Type B pancreatic cell (in vitro differentiated cells): ENCODE results near the gene APELA. TPM values are rescaled to one million over a fixed set of nuclear protein-coding genes. Genes with fewer than 3 reads are reported as not detected.
"Not testable (repeated sequence)": the region's sequence is repeated elsewhere in the genome, so short reads cannot be mapped to it uniquely, and the experiment has no call there.

Experiments
- DNase-seq: peaks from one replicate; pipeline ENCODE4 v3.0.0; 2021; ENCODE audit warnings: mixed read lengths; ENCODE audit not compliant: unreplicated experiment; ENCODE audit errors: extremely low spot score
- H3K27ac Mint-ChIP-seq: 2 replicates; pipeline ENCODE4 v1.8.0; 2021; ENCODE audit warnings: mild to moderate bottlenecking, mixed read lengths
- H3K27me3 Mint-ChIP-seq: 2 replicates; pipeline ENCODE4 v1.8.0; 2021; ENCODE audit warnings: mixed read lengths
- H3K36me3 Mint-ChIP-seq: 2 replicates; pipeline ENCODE4 v1.8.0; 2021; ENCODE audit warnings: mixed read lengths
- H3K4me1 Mint-ChIP-seq: one replicate; pipeline ENCODE4 v1.8.0; 2021; ENCODE audit warnings: mixed read lengths; ENCODE audit not compliant: unreplicated experiment
- H3K4me3 Mint-ChIP-seq: 2 replicates; pipeline ENCODE4 v1.8.0; 2021; ENCODE audit warnings: mild to moderate bottlenecking, mixed read lengths
- H3K9me3 Mint-ChIP-seq: 2 replicates; pipeline ENCODE4 v1.8.0; 2021; ENCODE audit warnings: mixed read lengths
- total RNA-seq: library from RNA; stranded (reverse); gene quantifications from 2 replicates; pipeline ENCODE4 v1.2.1, GENCODE V29; 2021; ENCODE audit warnings: low replicate concordance
- TF ChIP-seq, protein P1 (sequence below): fragments of 200-600 bp; sonication (generic); conservative IDR thresholded peaks from 2 replicates; pipeline ENCODE4 v1.5.0; 2021; ENCODE audit warnings: antibody characterized with exemption, mild to moderate bottlenecking

APELA gene
- total RNA-seq, 1 donor from 2014 or later: 0.68 TPM

DNA sequence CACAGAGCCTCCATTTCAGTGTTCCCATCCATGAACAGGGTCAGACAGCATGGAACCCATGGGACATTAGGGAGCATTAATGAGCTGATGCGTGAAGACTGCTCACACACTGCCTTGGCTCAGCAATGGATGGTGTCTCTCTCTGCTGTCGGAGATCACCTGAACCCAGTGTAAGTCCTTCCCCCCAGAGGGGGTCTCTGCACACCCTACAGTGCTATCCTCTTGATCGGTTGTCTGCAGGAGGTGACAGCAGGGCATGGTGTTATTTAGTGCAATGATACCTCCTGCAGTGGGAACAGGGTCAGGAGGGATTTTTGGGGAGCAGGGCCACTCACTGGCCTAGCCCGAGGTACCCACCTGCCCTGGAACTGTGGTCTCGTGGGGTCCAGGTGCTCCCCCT, 25.6 kb downstream of the APELA start:
- TF ChIP-seq, protein P1, sequence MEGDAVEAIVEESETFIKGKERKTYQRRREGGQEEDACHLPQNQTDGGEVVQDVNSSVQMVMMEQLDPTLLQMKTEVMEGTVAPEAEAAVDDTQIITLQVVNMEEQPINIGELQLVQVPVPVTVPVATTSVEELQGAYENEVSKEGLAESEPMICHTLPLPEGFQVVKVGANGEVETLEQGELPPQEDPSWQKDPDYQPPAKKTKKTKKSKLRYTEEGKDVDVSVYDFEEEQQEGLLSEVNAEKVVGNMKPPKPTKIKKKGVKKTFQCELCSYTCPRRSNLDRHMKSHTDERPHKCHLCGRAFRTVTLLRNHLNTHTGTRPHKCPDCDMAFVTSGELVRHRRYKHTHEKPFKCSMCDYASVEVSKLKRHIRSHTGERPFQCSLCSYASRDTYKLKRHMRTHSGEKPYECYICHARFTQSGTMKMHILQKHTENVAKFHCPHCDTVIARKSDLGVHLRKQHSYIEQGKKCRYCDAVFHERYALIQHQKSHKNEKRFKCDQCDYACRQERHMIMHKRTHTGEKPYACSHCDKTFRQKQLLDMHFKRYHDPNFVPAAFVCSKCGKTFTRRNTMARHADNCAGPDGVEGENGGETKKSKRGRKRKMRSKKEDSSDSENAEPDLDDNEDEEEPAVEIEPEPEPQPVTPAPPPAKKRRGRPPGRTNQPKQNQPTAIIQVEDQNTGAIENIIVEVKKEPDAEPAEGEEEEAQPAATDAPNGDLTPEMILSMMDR: no peak
- H3K4me1 Mint-ChIP-seq: no peaks in the 10 kb centered on the region
- no peak for DNase-seq
- no peaks in the 10 kb centered on the region for H3K36me3 Mint-ChIP-seq
- no peaks in the 10 kb centered on the region for H3K27me3 Mint-ChIP-seq
- no peak overlapping the region for H3K4me3 Mint-ChIP-seq
- H3K27ac Mint-ChIP-seq: no peak overlapping the region
- no peaks in the 10 kb centered on the region for H3K9me3 Mint-ChIP-seq

DNA sequence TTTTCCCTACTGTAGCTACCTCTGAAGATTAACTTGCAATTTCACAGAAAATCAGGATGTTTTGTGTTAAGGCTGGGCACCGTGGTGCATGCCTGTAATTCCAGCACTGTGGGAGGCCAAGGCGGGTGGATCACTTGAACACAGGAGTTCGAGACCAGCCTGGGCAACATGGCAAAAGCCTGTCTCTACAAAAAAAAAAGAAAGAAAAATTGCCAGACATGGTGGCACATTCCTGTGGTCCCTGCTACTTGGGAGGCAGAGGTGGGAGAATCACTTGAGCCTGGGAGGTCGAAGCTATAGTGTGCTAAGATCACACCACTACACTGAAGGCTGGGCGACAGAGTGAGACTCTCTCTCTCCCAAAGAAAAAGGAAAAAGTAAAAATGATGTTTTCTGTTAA, 27.4 kb downstream of the APELA start:
- no peak for DNase-seq
- no peaks in the 10 kb centered on the region for H3K36me3 Mint-ChIP-seq
- no peaks in the 10 kb centered on the region for H3K9me3 Mint-ChIP-seq
- H3K27ac Mint-ChIP-seq: no peak overlapping the region
- H3K4me3 Mint-ChIP-seq: no peak overlapping the region
- TF ChIP-seq, protein P1: no peak
- H3K27me3 Mint-ChIP-seq: no peaks in the 10 kb centered on the region
- H3K4me1 Mint-ChIP-seq: no peaks in the 10 kb centered on the region

DNA sequence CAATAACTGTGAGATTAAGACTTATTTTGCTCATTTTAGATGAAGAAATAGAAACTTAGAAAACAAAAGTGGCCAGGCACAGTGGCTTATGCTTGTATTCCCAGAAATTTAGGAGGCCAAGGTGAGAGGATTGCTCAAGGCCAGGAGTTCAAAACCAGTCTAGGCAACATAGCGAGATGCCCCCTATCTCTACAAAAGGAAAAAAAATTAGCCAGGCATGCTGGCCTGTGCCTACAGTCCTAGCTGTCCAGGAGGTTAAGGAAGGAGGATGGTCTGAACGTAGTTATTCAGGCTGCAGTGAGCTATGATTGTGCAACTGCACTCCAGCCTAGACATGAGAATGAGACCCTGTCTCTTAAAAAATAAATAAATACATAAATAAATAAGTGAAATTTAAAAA, 28.0 kb downstream of the APELA start:
- H3K36me3 Mint-ChIP-seq: no peaks in the 10 kb centered on the region
- no peaks in the 10 kb centered on the region for H3K9me3 Mint-ChIP-seq
- no peak overlapping the region for H3K4me3 Mint-ChIP-seq
- TF ChIP-seq, protein P1: no peak
- no peak for DNase-seq
- H3K27ac Mint-ChIP-seq: no peak overlapping the region
- no peaks in the 10 kb centered on the region for H3K4me1 Mint-ChIP-seq
- no peaks in the 10 kb centered on the region for H3K27me3 Mint-ChIP-seq

DNA sequence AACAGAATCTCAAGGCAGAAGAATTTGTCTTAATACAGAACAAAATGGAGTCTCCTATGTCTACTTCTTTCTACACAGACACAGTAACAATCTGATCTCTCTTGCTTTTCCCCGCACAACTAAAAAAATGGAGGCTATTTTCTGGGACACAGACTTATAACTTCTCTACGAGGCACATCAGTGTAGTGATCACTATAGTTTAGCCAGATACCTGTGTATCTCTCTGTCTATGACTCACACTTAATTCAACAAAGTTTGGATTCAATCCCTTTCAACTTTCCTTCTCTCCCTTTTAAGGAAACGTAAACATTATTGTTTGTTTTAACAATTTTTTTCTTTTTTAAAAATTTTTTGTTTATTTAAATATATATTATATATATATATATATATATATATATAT, 29.4 kb downstream of the APELA start:
- Mint-ChIP-seq H3K27ac (no peak overlapping the region), H3K9me3 (no peaks in the 10 kb centered on the region), H3K36me3 (no peaks in the 10 kb centered on the region), H3K4me1 (no peaks in the 10 kb centered on the region), H3K27me3 (no peaks in the 10 kb centered on the region), H3K4me3 (no peak overlapping the region)
- DNase-seq: no peak
- TF ChIP-seq, protein P1: no peak

DNA sequence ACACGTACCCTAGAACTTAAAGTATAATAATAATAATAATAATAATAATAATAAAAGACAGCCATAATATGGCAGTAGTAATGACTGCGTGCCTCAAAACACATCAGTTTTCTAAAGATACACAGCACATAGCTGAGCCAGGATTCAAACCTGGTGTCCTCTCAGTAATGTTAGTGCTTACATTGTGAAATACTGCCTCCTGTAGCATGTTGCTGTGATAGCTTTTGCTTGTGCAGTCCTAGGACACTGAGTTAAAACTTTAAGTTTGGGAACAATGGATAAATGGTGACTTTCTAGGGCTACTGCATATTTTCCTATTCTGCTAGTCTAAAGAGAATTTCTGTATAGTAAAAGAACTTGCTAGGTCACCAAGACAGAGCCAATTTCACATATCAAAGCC, 36.5 kb downstream of the APELA start:
- DNase-seq, H3K9me3 Mint-ChIP-seq, H3K4me3 Mint-ChIP-seq, H3K4me1 Mint-ChIP-seq, H3K27ac Mint-ChIP-seq, H3K36me3 Mint-ChIP-seq, H3K27me3 Mint-ChIP-seq: not testable (repeated sequence)

DNA sequence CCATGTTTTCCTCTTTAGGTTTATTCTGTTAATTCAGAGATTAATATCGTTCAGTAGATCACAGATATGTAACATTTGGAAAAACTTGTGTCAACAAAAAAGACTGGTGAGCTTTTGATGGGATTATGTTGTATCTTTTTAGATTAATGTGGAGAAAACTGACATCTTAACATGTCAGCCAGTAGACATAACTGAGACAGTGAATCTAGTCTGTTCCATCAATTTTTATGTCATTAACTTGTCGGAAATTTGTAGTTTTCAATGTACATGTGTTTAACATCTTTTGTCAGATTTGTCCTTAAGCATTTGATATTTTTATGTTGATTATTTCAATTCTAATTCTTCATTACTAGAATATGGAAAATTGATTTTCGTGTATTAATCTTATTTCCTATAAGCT, 42.0 kb downstream of the APELA start:
- no peak overlapping the region for H3K4me3 Mint-ChIP-seq
- H3K27ac Mint-ChIP-seq: no peak overlapping the region
- no peaks in the 10 kb centered on the region for H3K36me3 Mint-ChIP-seq
- no peaks in the 10 kb centered on the region for H3K27me3 Mint-ChIP-seq
- peaks cover 8% of the 10 kb centered on the region for H3K9me3 Mint-ChIP-seq
- no peaks in the 10 kb centered on the region for H3K4me1 Mint-ChIP-seq
- no peak for DNase-seq
- TF ChIP-seq, protein P1: no peak
